ENCODE data around the gene PRKAR1B.
"Not testable (repeated sequence)": the region's sequence is repeated elsewhere in the genome, so short reads cannot be mapped to it uniquely, and the experiment has no call there.

The PRKAR1B gene

GRCh38 chr7:662576-662975 lies 64.5 kb downstream of the PRKAR1B start:
- H3K36me3 ChIP-seq: no peaks in the 10 kb centered on the region
- H3K9me3 ChIP-seq: no peaks in the 10 kb centered on the region
- peaks cover under 1% of the 10 kb centered on the region for H3K27me3 ChIP-seq
- TF ChIP-seq CTCF (IDR thresholded peaks at IDR 0.05): no peak
- H3K27ac ChIP-seq: no peak overlapping the region
- no peaks in the 10 kb centered on the region for H3K4me1 ChIP-seq (ENCODE audit: control insufficient read depth in 1 of 2, insufficient read depth in 1 of 2, low read depth in 1 of 2, low read length in 1 of 2)
- no peak overlapping the region for H3K4me3 ChIP-seq (ENCODE audit: low read depth in 1 of 2, low read length in 1 of 2)

DNA sequence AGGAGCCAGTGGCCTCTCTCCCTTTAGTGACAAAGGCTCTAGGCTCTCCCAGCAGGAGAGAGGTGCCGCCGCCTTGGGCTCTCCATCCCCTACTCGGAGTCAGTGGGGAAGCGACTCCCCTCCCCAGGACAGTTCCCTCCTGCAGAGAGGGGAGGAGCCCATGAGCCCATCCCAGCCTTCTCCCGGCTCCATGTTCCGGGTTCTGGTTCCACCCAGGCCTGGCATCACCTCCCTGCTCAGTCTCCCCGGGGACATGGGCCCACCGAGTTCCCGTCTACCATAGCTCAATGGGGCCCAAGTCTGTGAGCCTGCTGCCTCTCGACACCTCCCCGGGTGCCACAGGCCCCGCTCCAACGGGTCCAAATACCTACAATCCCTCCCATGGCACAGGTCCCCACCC lies 67.1 kb downstream of the PRKAR1B start:
- H3K4me1 ChIP-seq (ENCODE audit: control insufficient read depth in 1 of 2, insufficient read depth in 1 of 2, low read depth in 1 of 2, low read length in 1 of 2): no peaks in the 10 kb centered on the region
- H3K4me3 ChIP-seq (ENCODE audit: low read depth in 1 of 2, low read length in 1 of 2): no peak overlapping the region
- no peaks in the 10 kb centered on the region for H3K27me3 ChIP-seq
- H3K36me3 ChIP-seq: no peaks in the 10 kb centered on the region
- no peaks in the 10 kb centered on the region for H3K9me3 ChIP-seq
- H3K27ac ChIP-seq: no peak overlapping the region
- no peak for TF ChIP-seq CTCF (IDR thresholded peaks at IDR 0.05)

- Histone ChIP-seq H3K4me3 (ENCODE audit: low read depth in 1 of 2, low read length in 1 of 2) (no peak overlapping the region), H3K4me1 (ENCODE audit: control insufficient read depth in 1 of 2, insufficient read depth in 1 of 2, low read depth in 1 of 2, low read length in 1 of 2) (no peaks in the 10 kb centered on the region)
- TF ChIP-seq CTCF (IDR thresholded peaks at IDR 0.05): no peak
These were observed 67.7 kb downstream of the PRKAR1B start for GRCh38 chr7:659306-659847.

GRCh38 chr7:657565-658119 lies 69.4 kb downstream of the PRKAR1B start:
- no peak for TF ChIP-seq CTCF (IDR thresholded peaks at IDR 0.05)
- H3K27ac ChIP-seq: no peak overlapping the region
- H3K4me3 ChIP-seq (ENCODE audit: low read depth in 1 of 2, low read length in 1 of 2): no peak overlapping the region
- H3K4me1 ChIP-seq (ENCODE audit: control insufficient read depth in 1 of 2, insufficient read depth in 1 of 2, low read depth in 1 of 2, low read length in 1 of 2): no peaks in the 10 kb centered on the region
- H3K36me3 ChIP-seq: no peaks in the 10 kb centered on the region
- no peaks in the 10 kb centered on the region for H3K27me3 ChIP-seq
- H3K9me3 ChIP-seq: no peaks in the 10 kb centered on the region

More at GRCh38 chr7:659306-659847, 67.7 kb downstream of the PRKAR1B start:
- H3K36me3 ChIP-seq: no peaks in the 10 kb centered on the region
- no peak overlapping the region for H3K27ac ChIP-seq
- H3K9me3 ChIP-seq: no peaks in the 10 kb centered on the region
- no peaks in the 10 kb centered on the region for H3K27me3 ChIP-seq

DNA sequence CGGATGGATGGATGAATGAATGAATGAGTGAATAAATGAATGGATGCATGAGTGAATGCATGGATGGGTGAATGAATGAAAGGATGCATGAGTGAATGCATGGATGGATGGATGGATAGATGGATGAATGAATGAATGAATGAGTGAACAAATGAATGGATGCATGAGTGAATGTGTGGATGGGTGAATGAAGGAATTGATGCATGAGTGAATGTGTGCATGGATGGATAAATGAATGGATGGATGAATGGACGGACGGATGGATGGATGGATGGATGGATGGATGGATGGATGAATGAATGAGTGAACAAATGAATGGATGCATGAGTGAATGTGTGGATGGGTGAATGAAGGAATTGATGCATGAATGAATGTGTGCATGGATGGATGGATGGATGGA lies 70.1 kb downstream of the PRKAR1B start:
- H3K4me3 ChIP-seq (ENCODE audit: low read depth in 1 of 2, low read length in 1 of 2); H3K36me3 ChIP-seq; H3K27me3 ChIP-seq; H3K4me1 ChIP-seq (ENCODE audit: control insufficient read depth in 1 of 2, insufficient read depth in 1 of 2, low read depth in 1 of 2, low read length in 1 of 2); H3K27ac ChIP-seq; H3K9me3 ChIP-seq: not testable (repeated sequence)

DNA sequence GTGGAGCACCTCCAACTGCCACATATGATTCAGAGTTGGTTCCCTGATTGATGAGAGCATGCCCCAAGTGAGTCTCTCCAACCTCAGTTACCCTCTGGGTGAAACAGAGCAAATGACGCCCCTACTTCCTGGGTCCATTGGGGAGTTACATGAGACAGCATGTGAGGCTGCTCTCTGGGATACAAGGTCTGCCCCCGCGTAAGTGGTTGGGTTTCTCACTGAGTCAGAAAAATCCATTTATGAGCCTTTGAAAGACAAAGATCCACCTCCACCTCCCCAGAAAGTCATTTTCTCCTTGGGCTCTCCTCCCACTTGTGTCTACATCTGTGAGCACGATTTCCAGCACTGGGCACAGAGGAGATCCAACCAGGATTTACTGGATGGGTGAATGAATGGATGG lies 71.3 kb downstream of the PRKAR1B start:
- H3K27me3 ChIP-seq: no peaks in the 10 kb centered on the region
- no peak overlapping the region for H3K27ac ChIP-seq
- no peak for TF ChIP-seq CTCF (IDR thresholded peaks at IDR 0.05)
- no peaks in the 10 kb centered on the region for H3K9me3 ChIP-seq
- H3K4me3 ChIP-seq (ENCODE audit: low read depth in 1 of 2, low read length in 1 of 2): no peak overlapping the region
- H3K36me3 ChIP-seq: no peaks in the 10 kb centered on the region
- H3K4me1 ChIP-seq (ENCODE audit: control insufficient read depth in 1 of 2, insufficient read depth in 1 of 2, low read depth in 1 of 2, low read length in 1 of 2): no peaks in the 10 kb centered on the region

Measured in neutrophil (primary cell).